OCI-LY3 (cell line): ENCODE data around the gene TRABD2B.

Experiments
- H2AFZ ChIP-seq: fragments of 200-600, 300-600 bp; shearing (Covaris generic); 2 replicates; pipeline ENCODE4 v1.6.0; 2014; ENCODE audit warnings: antibody characterized with exemption, low read depth, low read length
- H3K27ac ChIP-seq: fragments of 200-600, 300-600 bp; sonication (generic); 2 replicates; pipeline ENCODE4 v1.5.1; 2014; ENCODE audit warnings: mild to moderate bottlenecking, low read length, moderate library complexity, mixed read lengths
- H3K27me3 ChIP-seq: fragments of 200-600, 300-600 bp; sonication (generic); 2 replicates; pipeline ENCODE4 v1.6.1; 2014; ENCODE audit warnings: low read depth, low read length, mixed read lengths
- H3K36me3 ChIP-seq: fragments of 200-600, 300-600 bp; sonication (generic); replicated peaks from 2 replicates; pipeline ENCODE3; 2014; ENCODE audit warnings: low read depth, low read length, mixed read lengths
- H3K4me1 ChIP-seq: fragments of 300-600, 200-600 bp; sonication (generic); 2 replicates; pipeline ENCODE4 v1.6.1; 2014; ENCODE audit warnings: low read length, mixed read lengths
- H3K4me2 ChIP-seq: fragments of 200-600, 300-600 bp; sonication (generic); 2 replicates; pipeline ENCODE4 v1.6.1; 2014; ENCODE audit warnings: low read length, mixed read lengths
- H3K4me3 ChIP-seq: fragments of 300-600, 200-600 bp; sonication (generic); 2 replicates; pipeline ENCODE4 v1.5.1; 2014; ENCODE audit warnings: antibody characterized with exemption, mild to moderate bottlenecking, low read length, moderate library complexity
- H3K79me2 ChIP-seq: fragments of 300-600, 200-600 bp; shearing (Covaris generic); 2 replicates; pipeline ENCODE4 v1.6.1; 2014; ENCODE audit warnings: mild to moderate bottlenecking, low read length, mixed read lengths
- H3K9ac ChIP-seq: fragments of 300-600, 200-600 bp; shearing (Covaris generic); 2 replicates; pipeline ENCODE4 v1.6.0; 2014; ENCODE audit warnings: mild to moderate bottlenecking, low read length, moderate library complexity
- H3K9me3 ChIP-seq: fragments of 200-600, 300-600 bp; shearing (Covaris generic); 2 replicates; pipeline ENCODE4 v1.6.1; 2014; ENCODE audit warnings: low read length, mixed read lengths; ENCODE audit not compliant: insufficient read depth
- H4K20me1 ChIP-seq: fragments of 200-600, 300-600 bp; sonication (generic); 2 replicates; pipeline ENCODE4 v1.6.1; 2016; ENCODE audit warnings: low read length, mixed read lengths; ENCODE audit not compliant: insufficient read depth
- CTCF ChIP-seq: fragments of 200-600, 300-600 bp; sonication (generic); IDR thresholded peaks from 2 replicates; pipeline ENCODE4 v1.5.1; 2014; ENCODE audit warnings: antibody characterized with exemption, low read length, low read depth
- EZH2phosphoT487 ChIP-seq: fragments of 200-600 bp; shearing (Covaris generic); IDR thresholded peaks from 2 replicates; pipeline ENCODE4 v1.6.1; 2018; ENCODE audit warnings: antibody characterized with exemption, mixed run types, low read depth

The TRABD2B gene

DNA sequence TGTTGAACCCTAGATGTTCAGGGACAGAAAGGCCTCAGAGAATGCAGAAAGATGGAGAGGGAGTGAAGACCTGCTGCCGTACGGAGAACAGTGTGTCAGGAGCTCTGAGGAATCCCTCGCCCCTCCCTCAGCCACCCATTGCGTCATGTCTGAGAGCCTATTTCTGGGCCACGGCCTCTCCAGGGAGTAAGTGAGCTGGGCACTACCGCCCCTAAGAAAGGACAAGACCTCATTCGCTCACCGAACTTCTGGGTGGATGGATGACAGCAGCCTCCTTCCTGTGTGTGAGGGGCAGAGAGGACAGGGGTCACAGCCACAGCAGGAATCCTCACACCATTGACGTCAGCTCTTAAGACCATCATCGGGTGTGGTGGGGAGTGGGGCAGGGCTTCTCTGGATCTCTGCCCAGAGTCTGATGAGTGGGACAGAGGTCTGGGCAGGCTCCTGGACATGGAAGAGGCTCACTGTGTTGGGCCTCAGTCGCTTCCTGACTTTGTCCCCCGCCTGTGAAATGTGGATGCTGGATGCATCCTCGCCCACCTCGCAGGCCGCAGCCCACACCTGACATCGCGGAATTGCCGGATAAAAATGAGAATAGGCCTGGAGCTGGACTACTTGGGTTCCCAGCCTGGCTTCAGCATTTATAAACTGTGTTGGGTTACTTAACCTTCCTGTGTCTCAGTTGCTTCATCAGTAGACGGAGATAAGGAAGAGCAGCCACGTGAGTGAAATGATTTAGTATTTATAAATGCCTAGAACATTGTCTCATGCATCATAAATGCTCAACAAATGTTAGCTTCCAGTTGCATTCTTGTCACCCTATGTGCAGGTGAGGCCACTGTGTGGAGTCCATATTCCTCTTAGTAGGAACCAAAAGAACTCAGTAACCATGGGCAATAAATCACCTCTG, 238.6 kb downstream of the TRABD2B start:
- Histone ChIP-seq H3K9ac (no peak overlapping the region), H3K27ac (no peak overlapping the region), H3K4me2 (no peak overlapping the region), H3K9me3 (no peaks in the 10 kb centered on the region), H3K4me1 (peaks cover 19% of the 10 kb centered on the region), H4K20me1 (no peaks in the 10 kb centered on the region), H3K79me2 (no peaks in the 10 kb centered on the region), H3K4me3 (no peak overlapping the region), H3K27me3 (no peaks in the 10 kb centered on the region), H3K36me3 (no peaks in the 10 kb centered on the region), H2AFZ (no peak overlapping the region)
- no peak for TF ChIP-seq CTCF
- no peak for TF ChIP-seq EZH2phosphoT487

DNA sequence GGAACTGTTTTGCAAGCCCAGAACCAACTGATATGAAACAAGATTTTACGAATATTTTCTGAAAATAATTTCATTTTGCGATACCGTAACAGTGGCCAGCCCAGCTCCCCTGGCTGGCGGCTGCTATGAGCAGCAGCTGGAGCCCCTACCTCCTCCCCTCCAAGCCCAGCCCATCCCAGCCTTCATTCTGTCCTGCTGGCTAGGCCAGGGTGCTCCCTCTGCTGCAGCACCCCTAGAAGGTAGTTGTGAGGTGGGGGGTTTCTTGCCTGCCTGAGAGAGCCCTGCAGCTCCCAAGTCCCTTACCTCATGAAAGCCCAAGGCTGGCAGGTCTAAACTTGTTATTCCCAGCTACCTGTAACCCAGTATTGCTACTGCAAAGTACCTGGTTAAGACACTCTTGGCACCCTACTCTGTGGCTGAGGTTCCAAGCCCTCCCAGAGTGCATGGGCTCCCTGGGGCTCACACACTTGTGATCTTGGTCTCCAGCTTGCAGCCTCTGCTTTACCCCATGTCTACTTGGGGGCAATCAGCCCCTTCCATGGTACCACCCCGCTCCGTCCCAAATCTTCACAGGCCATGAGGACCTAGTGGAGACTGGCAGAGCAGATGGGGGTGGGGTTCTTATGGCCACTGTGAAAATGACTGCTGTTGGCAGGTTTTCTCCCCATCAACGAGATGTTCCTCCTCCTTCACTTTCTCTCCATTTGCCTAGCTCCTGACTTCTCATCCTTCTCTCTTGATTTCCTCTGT, 239.8 kb downstream of the TRABD2B start:
- Histone ChIP-seq H3K4me1 (peaks cover 18% of the 10 kb centered on the region), H2AFZ (no peak overlapping the region), H3K4me3 (no peak overlapping the region), H3K36me3 (no peaks in the 10 kb centered on the region), H4K20me1 (no peaks in the 10 kb centered on the region), H3K9ac (no peak overlapping the region), H3K9me3 (no peaks in the 10 kb centered on the region), H3K27ac (no peak overlapping the region), H3K79me2 (no peaks in the 10 kb centered on the region), H3K27me3 (no peaks in the 10 kb centered on the region), H3K4me2 (no peak overlapping the region)
- TF ChIP-seq EZH2phosphoT487 (no peak), CTCF (no peak)

GRCh38 chr1:47756411-47756810, 240.8 kb downstream of the TRABD2B start:
- H3K27ac ChIP-seq: no peak overlapping the region
- no peak overlapping the region for H3K9ac ChIP-seq
- TF ChIP-seq EZH2phosphoT487 (no peak), CTCF (no peak)

DNA sequence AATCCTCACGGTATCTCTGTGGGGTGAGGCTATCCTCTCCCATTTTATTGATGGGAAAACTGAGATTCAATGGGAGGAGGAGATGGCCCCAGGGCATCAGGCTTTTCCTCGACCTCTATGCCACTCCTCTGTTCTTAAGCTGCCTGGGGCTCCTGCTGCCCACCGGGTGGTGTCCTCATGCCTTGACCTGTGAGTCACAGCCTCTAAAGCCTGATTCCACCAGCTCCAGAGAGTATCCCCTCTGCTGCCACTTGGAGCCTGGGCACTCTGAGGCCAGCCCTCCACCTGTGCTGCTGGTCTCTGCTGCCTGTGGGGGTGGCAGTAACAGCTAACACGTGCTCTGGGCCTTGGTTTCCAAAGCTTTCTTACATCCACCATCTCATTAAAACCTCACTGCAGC, 241.2 kb downstream of the TRABD2B start:
- Histone ChIP-seq H2AFZ (no peak overlapping the region), H3K27me3 (no peaks in the 10 kb centered on the region), H3K9me3 (no peaks in the 10 kb centered on the region), H3K36me3 (no peaks in the 10 kb centered on the region), H3K9ac (no peak overlapping the region), H3K79me2 (no peaks in the 10 kb centered on the region), H3K4me2 (no peak overlapping the region), H3K27ac (no peak overlapping the region), H3K4me3 (no peak overlapping the region), H3K4me1 (peaks cover 9% of the 10 kb centered on the region), H4K20me1 (no peaks in the 10 kb centered on the region)
- TF ChIP-seq EZH2phosphoT487 (no peak), CTCF (no peak)

More at GRCh38 chr1:47756411-47756810, 240.8 kb downstream of the TRABD2B start:
- Histone ChIP-seq H3K4me1 (peaks cover 9% of the 10 kb centered on the region), H3K9me3 (no peaks in the 10 kb centered on the region), H2AFZ (no peak overlapping the region), H3K4me2 (no peak overlapping the region), H3K36me3 (no peaks in the 10 kb centered on the region), H3K4me3 (no peak overlapping the region), H3K79me2 (no peaks in the 10 kb centered on the region), H4K20me1 (no peaks in the 10 kb centered on the region), H3K27me3 (no peaks in the 10 kb centered on the region)
